ENCODE results near the gene SLC7A1. TPM values are rescaled to one million over a fixed set of nuclear protein-coding genes. Genes with fewer than 3 reads are reported as not detected.
A peak's percentile ranks its signal among the peaks of the same experiment; 100 is the strongest.

SLC7A1 gene
- polyA plus RNA-seq, 1 donor from 2014 or later, result 5.7 TPM

GRCh38 chr13:29536853-29537252 lies 58.6 kb downstream of the SLC7A1 start:
- peaks cover 6 to 12% (median 8%) of the 10 kb centered on the region in 3 donors for H3K4me1 Mint-ChIP-seq
- H3K27ac Mint-ChIP-seq, result no peak overlapping the region
- H3K9me3 Mint-ChIP-seq, result no peaks in the 10 kb centered on the region
- H3K27me3 Mint-ChIP-seq, result no peaks in the 10 kb centered on the region
- no peak overlapping the region for H3K4me3 Mint-ChIP-seq
- H3K36me3 Mint-ChIP-seq, result peaks cover 8% of the 10 kb centered on the region

DNA sequence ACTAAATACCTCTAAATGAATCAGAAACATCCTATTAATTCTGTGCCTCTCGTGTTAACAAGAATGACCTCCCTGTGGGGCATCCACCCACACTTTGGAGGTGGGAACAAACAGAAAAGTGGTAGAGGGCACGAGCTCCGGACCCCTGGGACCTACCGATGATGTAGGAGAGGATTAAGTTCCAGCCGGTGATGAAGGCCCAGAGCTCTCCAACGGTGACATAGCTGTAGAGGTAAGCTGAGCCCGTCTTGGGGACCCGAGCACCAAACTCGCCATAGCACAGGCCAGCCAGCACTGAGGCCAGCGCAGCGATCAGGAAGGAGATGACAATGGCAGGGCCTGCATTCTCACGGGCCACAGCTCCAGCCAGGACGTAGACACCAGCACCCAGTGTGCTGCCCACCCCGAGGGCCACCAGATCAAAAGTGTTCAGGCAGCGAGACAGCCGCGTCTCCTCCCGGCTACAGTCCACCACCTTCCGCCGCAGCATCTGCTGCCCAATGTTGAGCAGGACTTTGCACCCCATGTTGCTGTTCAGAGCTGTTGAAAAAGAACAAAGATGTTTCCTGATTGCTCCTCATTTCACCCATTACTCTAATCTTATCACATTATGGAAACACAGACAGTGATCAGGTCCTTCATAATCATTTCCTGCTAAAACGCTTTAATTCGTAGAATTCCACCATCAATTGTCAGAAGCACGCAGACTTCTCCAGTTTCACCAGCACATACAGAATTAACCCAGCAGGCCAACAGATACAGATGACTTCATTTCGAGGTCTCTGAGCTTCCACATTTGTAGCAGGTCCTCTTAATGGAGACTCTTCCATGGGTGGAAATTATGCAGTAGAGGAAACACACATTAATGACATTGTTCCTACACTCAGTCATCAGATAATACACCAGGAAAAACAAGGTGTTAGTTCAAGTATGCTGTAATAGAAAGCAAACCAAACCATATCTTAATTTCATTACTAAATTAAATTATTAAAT lies 59.5 kb downstream of the SLC7A1 start:
- Mint-ChIP-seq H3K36me3 (peaks cover 8% of the 10 kb centered on the region), H3K4me1 (peaks cover 3 to 7% (median 4%) of the 10 kb centered on the region in 3 donors), H3K4me3 (no peak overlapping the region), H3K27ac (no peak overlapping the region), H3K27me3 (no peaks in the 10 kb centered on the region), H3K9me3 (no peaks in the 10 kb centered on the region)

DNA sequence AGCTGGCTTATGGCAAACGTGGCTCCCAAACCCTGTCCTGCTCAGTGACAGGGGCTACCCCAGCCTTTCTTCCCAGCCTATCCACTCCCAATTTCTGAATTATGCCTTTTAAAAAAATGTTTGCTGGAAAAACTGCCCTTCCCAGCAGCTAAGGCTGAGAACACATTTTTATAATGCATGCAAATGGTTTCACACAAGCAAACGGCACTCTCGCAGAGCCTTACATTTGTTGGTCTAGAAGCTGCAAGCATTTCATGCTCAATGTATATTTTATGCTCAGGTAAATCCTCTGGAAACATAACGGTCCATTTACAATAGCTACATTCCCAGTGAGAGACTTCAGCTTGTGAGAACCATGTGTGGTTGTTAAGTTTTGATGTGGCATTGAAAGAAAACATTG lies 61.4 kb downstream of the SLC7A1 start:
- H3K4me1 Mint-ChIP-seq, result peaks cover 0 to 2% (median 0%) of the 10 kb centered on the region in 3 donors
- no peaks in the 10 kb centered on the region for H3K9me3 Mint-ChIP-seq
- peaks cover 13% of the 10 kb centered on the region for H3K36me3 Mint-ChIP-seq
- peak overlapping the region in 1 of 3 donors; percentile 65 for H3K27ac Mint-ChIP-seq
- H3K27me3 Mint-ChIP-seq, result no peaks in the 10 kb centered on the region
- H3K4me3 Mint-ChIP-seq, result peak overlapping the region in 1 of 4 donors; percentile 74

DNA sequence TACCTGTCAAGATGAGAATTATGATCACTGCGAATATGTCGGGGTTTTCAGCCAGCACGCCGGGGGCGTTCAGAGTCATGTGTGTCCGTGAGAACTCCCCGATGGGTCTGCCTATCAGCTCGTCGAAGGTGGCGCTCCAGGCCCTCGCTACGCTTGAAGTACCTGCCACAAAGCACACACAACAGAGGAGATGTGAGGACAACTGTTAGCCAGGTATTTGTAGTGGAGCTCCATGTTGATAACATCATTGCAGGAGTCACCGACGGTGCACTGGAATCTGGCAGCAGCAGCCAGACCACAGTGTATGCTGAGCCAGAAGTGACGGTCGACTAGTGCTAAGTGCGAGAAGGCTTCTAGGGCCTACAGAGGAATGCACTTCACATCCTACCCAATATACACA lies 62.7 kb downstream of the SLC7A1 start:
- Mint-ChIP-seq H3K4me1 (no peaks in the 10 kb centered on the region), H3K27me3 (no peaks in the 10 kb centered on the region), H3K4me3 (no peak overlapping the region), H3K36me3 (peaks cover 13% of the 10 kb centered on the region), H3K9me3 (no peaks in the 10 kb centered on the region), H3K27ac (peak overlapping the region in 1 of 3 donors; percentile 62)

GRCh38 chr13:29532116-29532515 lies 63.4 kb downstream of the SLC7A1 start:
- H3K4me3 Mint-ChIP-seq, result no peak overlapping the region
- peaks cover 15% of the 10 kb centered on the region for H3K36me3 Mint-ChIP-seq
- H3K4me1 Mint-ChIP-seq, result no peaks in the 10 kb centered on the region
- no peak overlapping the region for H3K27ac Mint-ChIP-seq
- no peaks in the 10 kb centered on the region for H3K27me3 Mint-ChIP-seq
- H3K9me3 Mint-ChIP-seq, result no peaks in the 10 kb centered on the region

DNA sequence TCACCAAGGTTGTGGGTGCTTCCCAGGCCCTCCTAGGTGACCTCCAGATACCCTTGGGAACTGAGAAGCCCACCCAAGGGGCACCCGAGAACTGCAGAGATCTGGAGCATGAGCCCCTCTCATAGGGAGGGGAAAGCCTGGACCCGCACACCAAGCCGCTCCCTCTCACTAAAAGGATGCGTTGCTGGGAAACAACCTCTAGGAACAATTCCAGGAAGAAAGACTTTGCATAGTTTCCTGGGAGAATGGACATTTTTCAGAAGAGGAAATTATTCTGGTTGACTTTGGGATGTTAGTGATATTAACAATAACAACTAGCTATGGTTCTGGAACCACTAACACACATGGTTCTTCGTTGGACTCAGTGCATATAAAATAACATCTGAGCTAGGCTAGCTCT lies 64.6 kb downstream of the SLC7A1 start:
- Mint-ChIP-seq H3K4me3 (no peak overlapping the region), H3K27ac (no peak overlapping the region), H3K27me3 (no peaks in the 10 kb centered on the region), H3K36me3 (peaks cover 15% of the 10 kb centered on the region), H3K9me3 (no peaks in the 10 kb centered on the region), H3K4me1 (no peaks in the 10 kb centered on the region)

GRCh38 chr13:29529754-29530153 lies 65.7 kb downstream of the SLC7A1 start:
- Mint-ChIP-seq H3K27ac (no peak overlapping the region), H3K4me1 (no peaks in the 10 kb centered on the region), H3K4me3 (no peak overlapping the region), H3K9me3 (no peaks in the 10 kb centered on the region), H3K27me3 (no peaks in the 10 kb centered on the region), H3K36me3 (peaks cover 12% of the 10 kb centered on the region)

DNA sequence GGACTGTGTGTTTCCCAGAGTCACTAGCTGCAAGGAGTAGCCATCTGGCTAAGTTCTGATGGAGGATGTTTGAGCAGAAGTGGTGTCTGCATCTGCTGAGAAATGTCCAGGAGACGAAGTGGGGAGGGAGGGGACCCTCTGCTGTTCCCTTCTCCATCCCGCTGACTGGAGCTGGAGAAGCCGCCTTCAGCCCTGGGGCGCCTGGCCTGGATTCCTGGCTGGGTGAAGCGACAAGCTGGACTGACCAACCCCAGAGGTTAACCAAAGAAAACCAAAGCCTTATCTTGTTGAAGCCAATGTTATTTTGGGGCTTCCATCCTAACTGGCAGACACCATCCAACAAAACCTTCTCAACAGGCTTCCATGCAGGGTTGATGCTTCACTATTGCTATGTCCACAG lies 67.6 kb downstream of the SLC7A1 start:
- no peak overlapping the region for H3K27ac Mint-ChIP-seq
- H3K4me3 Mint-ChIP-seq, result no peak overlapping the region
- H3K36me3 Mint-ChIP-seq, result peaks cover 11% of the 10 kb centered on the region

GRCh38 chr13:29527511-29527910 lies 68.0 kb downstream of the SLC7A1 start:
- peaks cover 10% of the 10 kb centered on the region for H3K36me3 Mint-ChIP-seq
- H3K27me3 Mint-ChIP-seq, result no peaks in the 10 kb centered on the region
- no peak overlapping the region for H3K27ac Mint-ChIP-seq

More for the DNA sequence above, 67.6 kb downstream of the SLC7A1 start:
- Mint-ChIP-seq H3K4me1 (no peaks in the 10 kb centered on the region), H3K27me3 (no peaks in the 10 kb centered on the region), H3K9me3 (no peaks in the 10 kb centered on the region)

GRCh38 chr13:29526741-29527140 lies 68.7 kb downstream of the SLC7A1 start:
- Mint-ChIP-seq H3K4me3 (no peak overlapping the region), H3K36me3 (peaks cover 6% of the 10 kb centered on the region), H3K27ac (no peak overlapping the region), H3K4me1 (no peaks in the 10 kb centered on the region), H3K27me3 (no peaks in the 10 kb centered on the region), H3K9me3 (no peaks in the 10 kb centered on the region)

More at GRCh38 chr13:29527511-29527910, 68.0 kb downstream of the SLC7A1 start:
- no peaks in the 10 kb centered on the region for H3K9me3 Mint-ChIP-seq
- H3K4me3 Mint-ChIP-seq, result no peak overlapping the region
- no peaks in the 10 kb centered on the region for H3K4me1 Mint-ChIP-seq

DNA sequence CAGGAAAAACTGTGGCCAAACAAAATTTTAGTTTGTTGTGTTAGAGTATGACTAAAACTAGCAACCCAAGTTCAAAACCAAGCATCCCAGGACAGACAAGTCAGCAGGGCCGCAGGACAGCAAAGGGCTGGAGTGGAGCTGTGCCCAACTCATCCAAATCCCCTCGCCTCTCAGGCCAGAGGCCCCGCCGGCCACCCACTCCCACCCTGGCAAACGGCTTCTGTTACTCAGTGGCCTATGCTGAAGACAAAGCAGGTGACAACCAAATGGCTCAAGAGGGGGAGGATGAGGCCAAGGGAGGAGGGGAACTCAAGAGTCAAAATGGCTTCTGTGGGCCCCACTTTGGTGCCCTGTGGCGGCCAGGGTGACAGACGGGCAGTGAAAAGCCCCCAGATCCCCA lies 69.7 kb downstream of the SLC7A1 start:
- H3K4me3 Mint-ChIP-seq, result no peak overlapping the region
- peaks cover 7% of the 10 kb centered on the region for H3K36me3 Mint-ChIP-seq
- H3K27ac Mint-ChIP-seq, result peak overlapping the region in 1 of 3 donors; percentile 39
- no peaks in the 10 kb centered on the region for H3K27me3 Mint-ChIP-seq
- no peaks in the 10 kb centered on the region for H3K4me1 Mint-ChIP-seq
- no peaks in the 10 kb centered on the region for H3K9me3 Mint-ChIP-seq

- Mint-ChIP-seq H3K4me3 (no peak overlapping the region), H3K36me3 (peaks cover 8% of the 10 kb centered on the region), H3K4me1 (no peaks in the 10 kb centered on the region), H3K9me3 (no peaks in the 10 kb centered on the region), H3K27me3 (no peaks in the 10 kb centered on the region), H3K27ac (no peak overlapping the region)
Observed at GRCh38 chr13:29524641-29525040, 70.8 kb downstream of the SLC7A1 start.

GRCh38 chr13:29524176-29524575 lies 71.3 kb downstream of the SLC7A1 start:
- Mint-ChIP-seq H3K27me3 (no peaks in the 10 kb centered on the region), H3K36me3 (peaks cover 8% of the 10 kb centered on the region), H3K4me3 (no peak overlapping the region), H3K27ac (peak overlapping the region in 1 of 3 donors; percentile 40), H3K4me1 (no peaks in the 10 kb centered on the region), H3K9me3 (no peaks in the 10 kb centered on the region)

DNA sequence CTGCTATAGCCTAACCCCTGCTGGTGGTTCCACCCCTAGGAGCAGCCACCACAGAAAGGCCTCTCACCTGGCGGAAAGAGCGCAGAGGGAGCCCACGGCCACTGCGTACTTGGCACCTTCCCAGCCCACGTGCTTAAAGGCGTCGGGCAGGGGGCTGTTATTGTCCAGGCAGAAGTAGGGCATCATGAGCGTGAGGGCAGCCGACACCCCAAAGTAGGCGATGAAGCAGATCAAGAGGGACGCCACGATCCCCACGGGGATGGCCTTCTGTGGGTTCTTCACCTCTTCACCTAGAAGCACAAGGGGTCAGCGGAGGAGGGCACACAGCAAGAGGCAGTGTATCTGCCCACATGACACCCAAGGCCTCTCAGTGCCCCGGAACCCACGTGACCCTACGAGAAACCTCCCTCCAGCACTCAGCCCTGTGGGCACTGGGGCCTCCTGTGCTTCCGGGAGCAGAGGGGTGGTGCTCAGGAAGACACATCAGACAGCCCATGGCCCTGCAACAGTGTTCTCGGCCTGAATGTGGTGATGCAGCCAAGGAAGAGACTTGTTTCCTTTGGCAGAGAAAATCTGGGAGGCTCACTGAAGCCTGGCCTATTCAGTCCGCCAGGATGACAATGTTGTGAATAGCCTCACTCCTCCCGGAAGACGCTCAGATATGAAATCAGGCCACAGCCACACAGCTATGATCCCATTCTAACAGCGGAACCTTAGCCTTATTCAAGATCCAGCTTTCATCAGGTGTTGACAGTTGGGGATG lies 72.1 kb downstream of the SLC7A1 start:
- peak overlapping the region in 1 of 3 donors; percentile 40 for H3K27ac Mint-ChIP-seq
- H3K27me3 Mint-ChIP-seq, result no peaks in the 10 kb centered on the region
- H3K4me3 Mint-ChIP-seq, result no peak overlapping the region
- H3K9me3 Mint-ChIP-seq, result no peaks in the 10 kb centered on the region
- no peaks in the 10 kb centered on the region for H3K4me1 Mint-ChIP-seq
- peaks cover 8% of the 10 kb centered on the region for H3K36me3 Mint-ChIP-seq

DNA sequence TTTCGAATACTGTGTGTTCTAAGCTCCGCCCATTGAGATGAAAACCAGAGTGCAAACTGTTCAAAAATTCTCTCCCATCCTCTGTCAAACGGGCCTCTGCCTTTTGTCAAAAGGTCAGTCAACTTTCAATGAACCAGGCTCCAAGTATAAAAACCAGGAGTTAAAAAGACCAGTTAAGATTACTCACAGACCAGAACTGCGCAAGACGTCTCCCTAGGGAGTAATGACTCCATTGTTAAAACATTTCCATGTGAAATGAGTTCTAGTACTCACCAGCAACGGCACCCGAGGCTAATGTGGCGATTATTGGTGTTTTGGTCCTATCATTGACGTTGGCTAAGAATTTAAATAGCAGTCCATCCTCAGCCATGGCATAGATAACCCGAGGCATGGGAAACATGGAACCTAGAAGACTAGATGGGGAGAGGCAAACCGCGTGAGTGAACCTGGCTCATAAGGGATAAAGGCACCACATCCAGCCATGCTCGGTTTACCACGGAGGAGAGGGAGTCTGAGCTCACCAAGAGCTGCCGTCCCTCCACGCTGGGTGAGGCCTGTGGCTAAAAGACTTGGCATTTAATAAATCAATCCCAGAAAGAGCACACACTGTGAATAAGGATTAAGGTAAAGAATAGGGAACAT lies 73.3 kb downstream of the SLC7A1 start:
- Mint-ChIP-seq H3K4me3 (no peak overlapping the region), H3K9me3 (no peaks in the 10 kb centered on the region), H3K4me1 (no peaks in the 10 kb centered on the region), H3K27ac (no peak overlapping the region), H3K36me3 (peaks cover 9% of the 10 kb centered on the region), H3K27me3 (no peaks in the 10 kb centered on the region)

Data from IgD-negative memory B cell (primary cell).